NCI-H460 (cell line): ENCODE measurements around the gene MAP6. TPM values are rescaled to one million over a fixed set of nuclear protein-coding genes. Genes with fewer than 3 reads are reported as not detected.

Experiments used
- DNase-seq: peaks from one replicate; pipeline ENCODE4 v3.0.0-alpha.2; 2016; ENCODE audit warnings: low read depth; ENCODE audit errors: extremely low read depth
- total RNA-seq: library from RNA; depleted of rRNA; stranded (reverse); fragments of >200 nt; shearing (Covaris generic); gene quantifications from 2 replicates; pipeline ENCODE4 v1.2.3, GENCODE V29; 2014

Gene MAP6
- total RNA-seq, 1 experiment from 2014 or later: 0.05 TPM

DNA sequence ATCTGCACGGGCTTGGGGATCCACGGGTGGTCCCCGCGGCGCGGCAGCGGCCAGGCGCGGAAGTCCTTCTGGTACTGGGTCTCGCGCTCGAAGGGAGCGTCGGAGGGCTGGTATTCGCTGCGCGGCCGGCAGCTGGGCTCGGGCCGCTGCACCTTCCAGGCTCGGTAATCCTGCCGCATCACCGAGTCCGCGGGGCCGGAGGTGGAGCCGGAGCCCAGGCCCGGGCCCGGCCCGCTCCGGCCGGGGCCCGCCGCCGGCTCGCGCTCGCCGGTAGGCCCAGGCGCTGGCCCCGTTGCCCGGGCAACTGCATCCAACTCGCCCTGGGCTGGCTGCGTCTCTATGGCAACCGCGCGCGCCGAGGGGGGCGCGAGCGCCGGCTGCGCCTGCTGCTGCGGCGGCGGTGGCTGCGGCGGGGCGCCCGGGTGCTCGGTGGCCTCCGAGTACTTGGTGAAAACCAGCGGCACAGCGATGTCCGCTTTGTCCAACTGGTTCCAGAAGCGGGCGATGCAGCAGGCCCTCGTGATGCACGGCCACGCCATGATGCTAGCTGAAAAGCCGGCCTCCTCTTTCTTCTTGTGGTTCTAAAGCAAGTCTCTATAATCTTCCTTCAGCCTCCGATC, 897 bp downstream of the MAP6 start:
- no peak for DNase-seq

DNA sequence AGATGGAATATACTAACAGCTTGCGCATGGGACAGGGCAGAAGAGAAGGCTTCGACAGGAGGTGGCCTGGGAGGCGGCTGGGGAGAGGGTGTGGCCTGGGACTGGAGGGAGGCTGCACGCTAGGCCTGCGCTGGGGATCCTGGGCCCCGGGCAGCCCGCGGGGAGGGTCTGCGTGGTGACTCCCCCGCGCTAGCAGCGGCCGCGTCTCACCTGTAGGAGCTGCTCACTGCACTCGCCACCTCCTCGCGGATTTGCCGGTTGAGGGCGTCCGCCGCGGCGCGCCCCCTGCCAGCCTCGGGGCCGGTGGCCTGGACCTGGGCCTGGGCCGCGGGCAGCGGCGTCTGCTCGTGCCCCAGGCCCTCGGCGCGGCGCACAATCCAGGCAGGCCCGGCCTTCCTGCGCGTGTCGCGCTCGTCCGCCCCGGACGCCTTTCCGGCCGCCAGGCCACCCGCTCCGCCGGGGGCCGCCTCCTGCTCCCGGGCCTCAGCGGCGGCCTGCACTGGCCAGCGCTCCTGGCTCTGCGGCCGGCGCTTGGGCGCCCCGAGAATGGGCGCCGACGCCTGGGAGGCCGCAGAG, 1.5 kb downstream of the MAP6 start:
- DNase-seq: no peak

DNA sequence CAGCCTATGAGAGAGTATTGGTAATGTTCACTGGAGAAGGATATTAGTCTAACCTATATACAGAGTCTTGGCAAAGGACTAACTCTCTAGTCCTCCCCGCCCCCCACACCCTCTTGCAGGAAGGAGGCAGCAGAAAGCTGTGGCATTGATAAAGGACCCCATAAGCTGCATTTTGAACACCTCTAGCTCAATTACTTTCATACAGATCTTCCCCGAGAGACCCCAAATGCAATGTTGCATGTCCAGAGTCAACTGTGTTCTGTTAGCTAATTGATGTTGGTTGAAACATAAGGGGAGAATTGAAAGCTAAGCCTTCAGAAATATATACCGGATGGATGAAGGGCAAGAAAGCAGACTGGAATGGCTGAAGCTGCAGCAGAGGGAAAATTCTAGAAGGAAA, 2.8 kb downstream of the MAP6 start:
- DNase-seq: no peak

DNA sequence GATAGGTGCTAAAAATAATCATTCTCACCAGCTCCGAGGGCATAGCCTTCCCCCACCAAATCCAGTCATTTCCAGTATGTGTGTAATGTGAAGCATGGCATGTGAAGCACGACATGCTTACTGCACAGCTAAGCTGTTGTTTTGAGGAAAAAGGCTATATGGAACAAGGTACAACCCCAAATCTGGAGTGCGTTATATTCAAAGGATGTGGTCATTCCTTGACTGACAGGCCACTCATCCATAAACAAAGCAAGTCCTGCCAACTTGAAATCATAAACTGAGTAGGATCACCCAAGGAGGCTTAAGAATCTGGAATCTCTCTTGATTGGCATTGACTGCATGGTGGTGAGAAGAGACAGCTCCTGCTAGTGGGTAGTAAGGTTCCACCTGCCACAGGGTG, 3.7 kb downstream of the MAP6 start:
- no peak for DNase-seq

DNA sequence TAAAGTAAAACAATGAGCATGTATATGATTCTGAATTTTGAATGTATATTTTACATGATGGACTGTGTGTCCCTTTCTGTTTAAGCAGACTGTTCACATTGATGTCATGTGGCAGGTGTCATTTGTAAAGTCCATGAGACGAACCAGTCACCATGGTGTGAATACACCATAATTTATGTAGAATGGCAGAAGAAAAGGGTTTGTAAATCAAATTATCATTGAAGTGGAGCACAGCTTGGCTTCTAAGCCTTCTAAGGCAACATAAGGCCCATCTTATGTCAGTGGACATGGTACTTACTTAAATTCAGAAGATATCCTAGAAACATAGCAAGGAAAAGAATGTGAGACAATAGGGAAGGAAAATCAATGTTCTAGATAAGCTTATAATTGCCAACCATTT, 4.4 kb downstream of the MAP6 start:
- DNase-seq: no peak

DNA sequence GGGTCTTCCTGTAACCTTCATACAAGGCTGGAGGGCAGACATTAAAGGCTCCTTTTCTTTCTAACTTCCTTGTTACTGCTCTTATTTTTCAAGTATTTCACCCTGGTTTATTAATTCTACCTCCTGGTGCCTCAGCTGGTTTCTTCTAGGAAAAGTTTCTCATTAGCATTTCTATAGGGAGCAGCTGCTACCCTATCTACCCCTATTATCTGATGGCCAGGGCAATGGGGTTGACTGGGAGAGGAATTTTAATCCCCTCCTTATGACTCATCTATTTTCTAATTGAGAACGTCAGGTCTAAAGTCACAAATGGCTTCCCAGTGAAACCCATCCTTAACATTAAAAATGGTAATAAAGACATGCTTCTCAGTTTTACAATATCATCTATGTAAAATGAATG, 5.0 kb downstream of the MAP6 start:
- DNase-seq: no peak

DNA sequence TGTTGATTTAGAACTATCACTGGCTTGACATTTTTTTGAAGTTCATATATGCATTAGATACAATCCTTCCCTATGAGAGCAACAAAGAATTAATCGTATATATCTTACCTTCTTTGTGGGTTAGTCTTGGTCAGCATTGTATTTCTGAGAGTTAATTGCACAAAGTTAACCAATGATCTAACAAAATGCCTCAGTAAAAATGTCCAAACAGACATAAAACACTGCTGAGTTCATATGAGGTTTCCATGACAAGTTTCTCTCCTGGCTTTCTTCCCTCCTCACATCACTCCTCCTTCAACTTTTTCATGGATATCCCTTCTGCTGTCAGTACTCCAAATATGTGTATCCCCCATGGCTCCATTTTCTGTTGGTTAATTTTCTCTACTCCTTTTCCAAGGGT, 9.0 kb downstream of the MAP6 start:
- no peak for DNase-seq

DNA sequence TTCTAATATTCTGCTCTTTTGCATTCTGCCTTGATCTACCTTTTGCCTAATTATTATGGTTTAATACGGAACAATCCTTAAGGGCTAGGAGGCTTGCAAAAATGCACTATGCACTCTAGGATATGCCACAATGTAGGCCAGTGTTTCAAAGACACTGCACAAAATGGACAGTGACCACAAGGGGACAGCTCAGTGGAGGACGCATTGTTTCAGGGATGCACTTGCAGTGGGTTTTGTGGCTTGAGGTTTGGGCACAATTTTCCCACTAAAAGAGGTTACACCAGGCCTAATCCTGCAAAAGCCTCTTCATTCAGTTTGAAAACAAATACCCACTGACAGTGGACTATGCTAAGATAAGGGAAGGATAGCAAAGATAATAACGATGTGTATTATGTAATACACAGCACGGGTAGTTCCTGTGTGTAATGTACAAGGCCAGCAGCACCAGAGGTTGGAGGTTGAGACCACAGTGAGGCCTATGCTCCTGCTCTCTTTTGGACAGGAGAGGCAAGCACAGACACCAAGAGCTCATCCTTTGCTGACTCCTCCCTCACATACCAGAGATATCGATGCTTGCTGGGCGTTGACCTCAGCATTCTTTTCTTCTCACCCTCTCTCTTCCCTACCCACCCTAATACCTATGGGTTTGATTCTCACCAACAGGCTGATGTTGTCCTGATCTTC, 12.7 kb downstream of the MAP6 start:
- DNase-seq: no peak

DNA sequence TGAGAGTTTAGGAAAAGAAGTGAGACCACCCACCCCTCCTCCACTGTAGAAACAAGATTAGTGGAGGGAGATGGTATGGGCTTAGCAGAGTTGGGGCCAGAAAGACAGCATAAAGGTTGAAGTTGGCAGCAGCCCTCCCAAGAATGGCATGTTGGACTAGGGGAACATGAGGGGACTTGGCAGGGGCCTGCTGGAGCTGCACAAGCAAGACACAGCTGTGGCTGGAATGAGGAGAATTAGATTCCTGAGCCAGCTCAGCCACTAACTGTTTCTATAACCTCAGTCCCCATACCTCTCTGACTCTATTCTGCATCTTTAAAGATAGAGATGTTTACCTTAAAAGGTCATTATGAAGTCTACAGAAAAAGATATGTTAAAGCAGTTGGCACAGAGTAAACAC, 13.2 kb downstream of the MAP6 start:
- no peak for DNase-seq

DNA sequence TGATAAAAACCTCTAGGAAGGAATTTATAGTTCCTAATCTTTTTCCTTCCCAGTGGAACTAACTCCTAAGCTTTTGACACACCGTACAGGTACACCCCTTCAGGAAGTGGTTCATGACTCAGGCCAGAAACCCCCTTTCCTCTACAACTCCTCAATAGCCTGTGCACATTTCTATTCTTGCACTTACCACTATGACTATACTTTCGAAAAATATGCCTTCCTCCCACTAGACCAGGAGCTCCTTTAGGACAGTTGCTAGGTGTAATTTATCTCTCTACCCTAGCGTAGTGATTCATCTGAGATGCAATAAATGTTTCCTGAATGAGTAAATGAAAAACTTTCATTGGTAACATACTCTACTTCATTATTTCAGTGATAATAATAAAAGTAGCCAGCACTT, 14.5 kb downstream of the MAP6 start:
- no peak for DNase-seq

DNA sequence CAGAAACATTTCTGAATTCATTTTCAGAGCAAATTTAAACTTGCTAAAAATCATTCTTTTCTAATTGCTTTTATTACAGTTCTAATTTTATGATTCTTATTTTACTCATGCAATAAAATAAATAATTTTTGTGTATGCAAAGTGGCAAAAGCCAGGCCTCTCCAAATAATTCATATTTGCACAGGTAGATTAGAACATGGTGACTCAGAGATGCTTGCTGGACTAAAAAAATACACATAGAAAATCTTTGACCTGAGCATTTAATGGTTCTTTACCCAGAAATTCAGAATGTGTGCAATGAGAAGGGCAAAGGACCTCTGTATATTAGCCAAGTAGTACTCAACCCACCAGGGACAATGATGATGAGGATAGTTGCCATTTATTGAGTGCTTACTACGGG, 15.3 kb downstream of the MAP6 start:
- DNase-seq: no peak

DNA sequence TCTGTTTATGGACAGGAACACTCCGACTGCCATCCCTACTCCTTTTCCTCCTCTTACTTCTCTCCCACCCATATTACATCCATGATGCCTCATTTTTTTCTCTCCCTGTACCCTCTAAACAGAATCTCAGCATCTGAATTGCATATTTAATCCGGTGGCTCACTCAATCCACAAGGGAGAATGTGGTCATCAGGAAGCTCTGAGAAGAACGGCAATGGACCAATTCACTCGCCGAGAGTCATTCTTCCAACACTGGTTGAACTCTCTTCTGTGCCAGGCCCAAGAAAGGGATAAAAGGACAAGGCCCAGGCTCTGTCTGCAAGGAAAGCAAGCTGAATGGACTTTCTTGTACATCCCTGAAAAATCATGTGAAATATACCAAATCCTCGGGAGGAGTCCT, 15.9 kb downstream of the MAP6 start:
- no peak for DNase-seq

DNA sequence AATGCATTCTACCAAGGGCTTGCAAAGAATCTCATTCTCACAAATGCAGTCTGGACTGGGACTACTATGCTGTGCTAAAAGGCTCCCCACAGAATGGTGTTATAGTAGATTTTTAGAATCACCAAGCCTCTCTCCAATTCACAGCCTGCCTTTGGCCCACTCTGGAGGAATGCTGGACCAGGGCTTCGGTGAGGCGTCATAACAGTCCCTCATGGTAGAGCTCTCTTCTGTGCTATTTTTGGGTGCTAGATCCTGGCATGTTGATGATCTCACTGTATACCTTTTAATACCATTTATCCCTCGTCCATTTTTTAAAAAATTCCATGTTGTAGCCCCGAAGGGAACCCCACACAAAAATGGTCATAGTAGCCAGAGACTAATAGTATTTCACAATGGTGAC, 17.6 kb downstream of the MAP6 start:
- DNase-seq: no peak

DNA sequence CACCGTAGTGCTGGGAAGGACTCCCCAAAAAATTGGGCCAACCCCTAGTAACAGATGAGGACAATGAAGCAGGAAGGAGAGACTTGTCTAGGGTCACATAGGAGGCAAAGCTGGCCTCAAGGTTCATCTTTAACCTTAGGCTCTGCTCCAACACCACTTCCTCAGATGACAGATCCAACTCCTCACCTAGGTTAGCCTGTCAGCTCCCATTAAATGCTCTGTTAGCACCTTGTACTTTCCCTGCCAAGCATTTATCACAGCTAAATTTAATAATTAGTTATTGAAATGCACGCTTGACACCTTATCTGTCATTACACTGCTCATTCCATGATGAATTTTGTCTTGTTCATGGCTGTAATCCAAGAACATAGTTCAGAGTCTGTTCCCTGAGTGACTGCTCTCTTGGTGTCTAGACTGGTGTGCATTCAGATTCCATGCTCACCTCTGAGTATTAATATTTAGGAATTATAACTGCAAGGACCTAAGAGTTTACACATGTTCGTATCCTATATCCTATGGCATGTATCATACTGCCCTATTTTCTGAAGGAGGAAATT, 18.6 kb downstream of the MAP6 start:
- DNase-seq: no peak

DNA sequence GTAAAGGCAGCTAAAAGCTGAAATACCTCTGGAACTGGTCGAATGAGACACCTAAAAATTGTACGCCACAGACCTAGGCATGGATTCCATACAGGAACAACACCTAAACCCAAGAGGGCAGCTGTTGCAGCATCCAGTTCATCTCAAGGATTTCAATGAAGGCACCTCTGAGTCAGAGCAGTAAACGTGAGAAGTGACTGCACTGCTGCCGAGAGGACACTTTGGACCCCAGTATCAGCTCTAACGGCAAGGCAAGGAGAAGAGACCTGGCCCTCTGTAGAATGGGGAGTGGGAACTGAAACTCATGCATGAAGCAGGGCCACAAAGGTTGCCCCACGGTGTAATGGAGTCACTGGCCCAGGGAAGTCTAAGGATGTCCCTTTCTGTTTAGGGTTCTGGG, 23.9 kb downstream of the MAP6 start:
- no peak for DNase-seq

DNA sequence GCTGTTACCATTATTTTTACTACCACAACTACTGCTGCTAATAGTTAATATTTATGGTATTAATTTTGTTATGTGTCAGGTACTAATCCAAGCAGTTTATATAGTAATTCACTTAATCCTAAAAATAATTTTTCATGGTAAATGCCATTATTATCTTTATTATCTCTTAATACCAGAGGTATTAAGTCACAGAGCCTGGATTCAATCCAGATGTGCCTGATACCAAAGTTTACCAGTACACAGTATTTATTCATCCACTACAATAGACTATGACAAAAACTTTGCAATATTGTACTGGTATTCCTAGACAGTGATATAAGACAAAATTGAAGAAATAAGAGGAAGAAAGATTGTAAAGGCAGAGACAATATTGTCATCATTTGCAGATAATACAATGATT, 24.5 kb downstream of the MAP6 start:
- no peak for DNase-seq

DNA sequence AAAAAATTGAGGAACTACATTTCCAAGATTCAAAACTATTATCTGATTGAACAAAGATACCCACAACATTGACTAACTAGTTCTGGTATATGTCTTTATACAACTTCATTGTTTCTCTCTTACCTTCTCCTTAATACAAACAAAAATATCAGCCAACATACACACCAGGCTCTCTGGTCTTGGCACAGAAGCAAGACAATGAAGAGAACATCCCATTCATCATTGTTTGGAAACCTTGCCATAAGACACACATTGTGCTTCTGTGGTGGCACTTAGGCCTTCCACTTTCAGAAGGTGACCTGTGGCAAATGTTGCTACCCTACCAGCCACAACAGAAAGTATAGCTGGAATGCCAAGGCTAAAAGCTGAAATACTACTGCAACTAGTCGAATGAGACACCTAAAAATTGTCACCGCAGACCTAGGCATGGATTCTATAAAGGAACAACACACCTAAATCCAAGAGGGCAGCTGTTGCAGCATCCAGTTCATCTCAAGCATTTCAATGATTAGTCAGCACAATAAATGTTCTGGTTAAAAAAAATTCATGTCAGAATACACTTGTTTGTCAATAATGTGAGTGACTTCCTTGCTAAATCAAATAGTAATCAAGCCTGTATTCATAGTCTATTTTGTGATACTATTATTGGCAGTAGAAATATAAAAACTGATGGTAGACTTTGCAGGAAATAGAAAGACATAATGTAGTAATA, 26.3 kb downstream of the MAP6 start:
- no peak for DNase-seq

DNA sequence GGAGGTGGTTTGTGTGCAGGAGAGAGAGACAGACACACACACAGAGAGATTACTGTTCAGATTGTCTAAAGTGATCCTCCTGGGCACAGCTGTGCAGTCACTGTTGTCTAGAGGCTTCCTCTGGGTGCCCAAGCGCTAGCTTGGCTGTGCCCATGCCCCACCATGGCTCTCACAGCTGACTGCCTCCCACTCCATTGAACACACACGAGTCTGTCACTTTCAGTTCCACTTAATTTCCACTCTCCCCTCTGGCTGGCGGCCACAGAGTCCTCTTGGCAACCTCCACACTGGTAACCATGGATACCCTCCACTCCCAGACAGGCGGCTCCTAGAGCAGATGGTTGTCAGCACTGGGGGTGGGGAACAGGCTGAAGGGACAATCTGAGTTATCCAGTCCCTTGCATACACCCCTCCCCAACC, 29.1 kb downstream of the MAP6 start:
- no peak for DNase-seq

DNA sequence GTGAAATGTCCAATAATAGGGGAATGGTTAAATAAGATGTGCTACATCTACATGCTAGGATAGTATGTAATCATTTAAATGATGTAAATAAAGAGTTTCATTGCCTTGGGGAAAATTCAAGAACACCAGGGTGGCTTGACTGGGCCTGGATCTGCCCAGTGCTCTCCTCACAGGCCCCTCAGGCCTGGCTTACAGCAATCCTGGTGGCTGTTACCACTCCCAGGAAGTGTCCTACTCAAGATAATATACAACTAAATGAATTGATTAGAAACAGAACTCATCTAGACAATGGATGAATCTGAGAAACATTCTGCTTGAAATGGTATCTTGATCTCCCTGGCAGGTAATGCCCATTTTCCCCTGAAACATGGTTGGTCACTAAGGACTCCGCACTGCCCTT, 30.8 kb downstream of the MAP6 start:
- no peak for DNase-seq

DNA sequence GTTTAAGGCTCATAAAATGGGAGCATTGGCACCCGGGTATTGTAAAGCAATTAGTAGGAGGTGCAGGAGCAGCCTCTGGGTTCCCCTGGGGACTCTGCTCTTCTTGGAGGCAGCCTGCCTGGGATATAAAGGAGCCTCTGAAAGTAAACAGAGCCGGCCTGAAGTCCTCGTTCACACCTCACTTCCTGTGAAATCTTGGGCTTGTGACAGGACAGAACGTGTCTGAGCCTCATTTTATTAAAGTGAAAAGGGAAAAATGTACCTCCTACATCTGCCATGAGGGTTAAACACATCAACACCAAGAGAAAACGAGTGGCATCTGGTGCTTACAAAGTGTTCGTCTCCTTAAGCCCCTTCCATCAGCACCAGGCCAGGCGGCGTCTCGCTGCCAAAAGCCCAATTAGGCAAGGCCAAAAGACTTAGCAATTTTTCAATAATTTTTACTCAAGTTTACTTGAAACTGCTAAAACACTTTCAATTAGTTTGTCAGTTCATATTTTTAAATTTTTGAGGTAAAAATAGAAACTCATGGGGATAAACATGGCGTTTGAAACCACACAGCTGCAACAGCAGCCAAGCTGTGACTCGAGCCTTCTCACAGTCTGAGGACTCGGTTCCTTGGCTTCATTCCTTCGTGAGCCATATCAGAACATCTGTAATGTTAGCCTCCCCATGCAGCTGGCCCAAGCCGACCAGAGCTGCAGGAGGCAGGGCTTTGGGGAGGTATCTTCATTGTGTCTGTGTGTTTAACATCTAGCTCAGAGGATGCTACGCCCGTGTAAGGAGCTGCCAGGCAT, 33.6 kb downstream of the MAP6 start:
- DNase-seq: no peak
